Spleen (tissue), 7 donors: Measurements from ENCODE around the gene ALG1.
"Not testable (repeated sequence)": the region's sequence is repeated elsewhere in the genome, so short reads cannot be mapped to it uniquely, and the experiment has no call there.

Source experiments
- POLR2A ChIP-seq, 3 donors: fragments of 450-650 bp; IDR thresholded peaks; one replicate each; pipeline ENCODE4 v1.5.1; 2017; ENCODE audit warnings: antibody characterized with exemption in 3 of 3, mild to moderate bottlenecking in 1 of 3
- POLR2AphosphoS5 ChIP-seq, 3 donors: sonication (generic); formaldehyde crosslinking; IDR thresholded peaks; one replicate each; pipeline ENCODE4 v1.5.1; 2017; ENCODE audit warnings: antibody characterized with exemption in 3 of 3
- TF ChIP-seq, protein P1 (sequence below), 11 experiments: fragments of 200-600 bp in 7 of 11; fragments of 450-650 bp in 4 of 11; sonication (generic) in 4 of 11; IDR thresholded peaks in 8 of 11; conservative IDR thresholded peaks in 3 of 11; 1 replicate in 7 of 11; 2 replicates in 4 of 11; pipeline versions ENCODE4 v1.4.0 to v1.8.0; 2016 to 2021; ENCODE audit warnings: antibody characterized with exemption in 11 of 11, inconsistent platforms in 4 of 11, mild to moderate bottlenecking in 1 of 11
- donor health status: DM: no; HTN: no; CAD: no; lungs with moderate emphysema.
- donor health status: DM: no; HTN: no; CAD: no.
- donor health status: DM: no; HTN: no; CAD: no.

DNA sequence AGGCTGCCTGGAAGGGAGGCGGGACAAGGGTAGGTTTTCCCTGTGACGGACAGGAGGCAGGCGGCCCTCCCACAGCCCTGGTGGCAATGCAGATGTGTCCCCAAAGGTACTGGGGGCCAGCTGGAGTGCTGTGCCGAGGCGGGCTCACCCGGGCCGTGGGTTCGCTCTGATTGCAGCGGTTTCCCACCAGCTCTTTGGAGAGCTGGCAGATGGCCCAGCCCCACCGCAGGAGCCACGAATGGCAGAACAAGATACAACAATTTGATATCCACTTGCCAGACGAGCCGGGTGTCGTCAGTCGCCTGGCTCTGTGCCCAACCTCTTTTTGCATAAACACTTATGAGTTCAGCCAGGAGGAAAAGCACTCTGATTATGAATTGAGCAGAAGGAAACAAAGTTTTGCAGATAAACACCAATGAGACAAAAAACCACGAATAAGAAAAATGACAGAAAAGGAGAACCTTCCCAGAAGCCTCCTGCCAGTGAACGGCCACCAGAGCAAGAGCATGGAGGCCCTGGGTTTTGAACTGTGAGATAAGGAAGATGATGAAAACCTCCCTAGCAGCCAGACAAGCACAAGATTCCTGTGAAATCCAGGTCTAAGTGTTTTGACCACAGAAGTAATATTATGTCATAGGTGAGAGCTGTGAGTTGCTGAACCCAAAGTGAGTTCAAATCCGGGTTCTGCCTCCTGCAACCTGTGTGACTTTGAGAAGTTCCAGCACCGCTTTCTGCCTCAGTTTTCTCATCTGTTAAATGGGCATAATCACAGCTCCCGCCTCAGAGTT lies 45.9 kb downstream of the ALG1 start:
- not testable (repeated sequence) for TF ChIP-seq POLR2A, POLR2AphosphoS5 (IDR thresholded peaks at IDR 0.05)
- TF ChIP-seq, protein P1, sequence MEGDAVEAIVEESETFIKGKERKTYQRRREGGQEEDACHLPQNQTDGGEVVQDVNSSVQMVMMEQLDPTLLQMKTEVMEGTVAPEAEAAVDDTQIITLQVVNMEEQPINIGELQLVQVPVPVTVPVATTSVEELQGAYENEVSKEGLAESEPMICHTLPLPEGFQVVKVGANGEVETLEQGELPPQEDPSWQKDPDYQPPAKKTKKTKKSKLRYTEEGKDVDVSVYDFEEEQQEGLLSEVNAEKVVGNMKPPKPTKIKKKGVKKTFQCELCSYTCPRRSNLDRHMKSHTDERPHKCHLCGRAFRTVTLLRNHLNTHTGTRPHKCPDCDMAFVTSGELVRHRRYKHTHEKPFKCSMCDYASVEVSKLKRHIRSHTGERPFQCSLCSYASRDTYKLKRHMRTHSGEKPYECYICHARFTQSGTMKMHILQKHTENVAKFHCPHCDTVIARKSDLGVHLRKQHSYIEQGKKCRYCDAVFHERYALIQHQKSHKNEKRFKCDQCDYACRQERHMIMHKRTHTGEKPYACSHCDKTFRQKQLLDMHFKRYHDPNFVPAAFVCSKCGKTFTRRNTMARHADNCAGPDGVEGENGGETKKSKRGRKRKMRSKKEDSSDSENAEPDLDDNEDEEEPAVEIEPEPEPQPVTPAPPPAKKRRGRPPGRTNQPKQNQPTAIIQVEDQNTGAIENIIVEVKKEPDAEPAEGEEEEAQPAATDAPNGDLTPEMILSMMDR (IDR thresholded peaks at IDR 0.05 in 8 of 11, conservative IDR thresholded peaks at IDR 0.05 in 3 of 11) = not testable (repeated sequence)
